Memory B cell (primary cell): ENCODE data around the gene PCK2.
"Not testable (repeated sequence)": the region's sequence is repeated elsewhere in the genome, so short reads cannot be mapped to it uniquely, and the experiment has no call there.

Experiments
- ATAC-seq: fragments of 150-1000 bp; cut with Tn5 transposase; 2 replicates; pipeline ENCODE4 v1.10.0; 2021; ENCODE audit warnings: low read depth, mild to moderate bottlenecking, moderate library complexity
- DNase-seq, 2 donors: peaks; one replicate each; pipeline ENCODE4 v3.0.0; 2022; ENCODE audit warnings: low spot score in 2 of 2
- H3K27ac Mint-ChIP-seq: one replicate; pipeline ENCODE4 v1.8.0; 2022; ENCODE audit warnings: mild to moderate bottlenecking, moderate library complexity, mixed read lengths
- H3K27me3 Mint-ChIP-seq: one replicate; pipeline ENCODE4 v1.8.0; 2022; ENCODE audit warnings: mixed read lengths
- H3K36me3 Mint-ChIP-seq: one replicate; pipeline ENCODE4 v1.8.0; 2022; ENCODE audit warnings: mild to moderate bottlenecking, mixed read lengths
- H3K4me1 Mint-ChIP-seq: one replicate; pipeline ENCODE4 v1.8.0; 2022; ENCODE audit warnings: mixed read lengths
- H3K4me3 Mint-ChIP-seq: one replicate; pipeline ENCODE4 v1.8.0; 2022; ENCODE audit warnings: mild to moderate bottlenecking, moderate library complexity, mixed read lengths
- H3K9me3 Mint-ChIP-seq: one replicate; pipeline ENCODE4 v1.8.0; 2022; ENCODE audit warnings: mixed read lengths

PCK2 gene

DNA sequence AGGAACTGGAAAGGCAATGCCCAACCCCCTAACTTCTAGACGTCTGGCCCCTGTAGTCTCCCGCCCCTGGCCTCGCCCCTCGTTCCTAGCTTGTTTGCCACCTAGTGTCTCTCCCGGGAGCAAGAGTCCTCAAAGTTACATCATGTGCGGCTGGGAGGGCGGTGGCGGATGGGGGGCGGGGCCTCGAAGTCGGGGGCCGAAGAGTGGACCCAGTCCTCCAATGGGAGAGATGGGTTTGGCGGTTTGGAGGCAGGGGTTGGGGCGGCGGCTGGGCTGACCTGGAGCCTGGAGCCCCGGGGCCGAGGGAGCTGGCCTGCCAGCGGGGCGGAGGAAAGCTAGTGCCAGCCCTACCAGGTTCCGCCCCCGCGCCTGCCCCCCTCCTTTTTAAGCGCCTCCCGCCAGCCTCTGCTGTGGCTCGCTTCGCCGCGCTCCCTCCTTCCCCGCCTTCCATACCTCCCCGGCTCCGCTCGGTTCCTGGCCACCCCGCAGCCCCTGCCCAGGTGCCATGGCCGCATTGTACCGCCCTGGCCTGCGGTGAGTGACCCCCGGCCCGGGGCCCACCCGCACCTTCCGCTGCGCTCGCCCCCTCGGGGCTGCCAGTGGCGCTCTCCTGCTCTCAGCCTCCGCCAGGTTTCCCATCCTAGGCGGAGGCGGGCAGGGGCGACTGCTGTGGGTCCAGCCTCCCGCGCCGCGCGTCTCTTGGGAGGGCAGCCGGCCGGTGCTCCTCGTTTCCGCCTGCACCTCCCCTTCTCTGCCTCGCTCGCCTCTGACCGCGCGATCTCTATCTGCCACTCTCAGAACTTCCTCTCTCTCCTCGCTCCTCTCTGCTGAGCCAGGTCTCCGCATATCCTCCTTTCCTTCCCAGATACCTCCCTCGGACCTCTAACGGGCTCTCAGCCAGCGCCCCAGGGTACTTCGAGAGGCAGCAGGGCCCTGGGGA lies at the start of gene PCK2:
TSS of gene PCK2 (plus strand) at position 411 of the 940 bp plus-strand sequence. CDS start at position 506, 95 bp downstream.
- peak; percentile 70 for ATAC-seq

GRCh38 chr14:24049002-24049401 lies 45.1 kb upstream of the PCK2 start:
- H3K4me3 Mint-ChIP-seq, H3K27ac Mint-ChIP-seq, H3K9me3 Mint-ChIP-seq, DNase-seq, H3K36me3 Mint-ChIP-seq, H3K27me3 Mint-ChIP-seq: not testable (repeated sequence)
- peak; percentile 52 for ATAC-seq
- peaks cover 39% of the 10 kb centered on the region for H3K4me1 Mint-ChIP-seq

More for the DNA sequence above, at the start of gene PCK2:
- H3K27ac Mint-ChIP-seq: peak within 1 kb of the TSS; percentile 94
- H3K9me3 Mint-ChIP-seq: no peaks in the 10 kb centered on the region
- peaks cover 32% of the 10 kb centered on the region for H3K4me1 Mint-ChIP-seq
- H3K4me3 Mint-ChIP-seq: peak within 1 kb of the TSS; percentile 94
- H3K27me3 Mint-ChIP-seq: no peaks in the 10 kb centered on the region
- peak; percentile 53 to 68 for DNase-seq
- H3K36me3 Mint-ChIP-seq: peaks cover 7% of the 10 kb centered on the region

GRCh38 chr14:24050753-24051152 lies 43.4 kb upstream of the PCK2 start:
- Mint-ChIP-seq H3K27ac (peak overlapping the region; percentile 9), H3K4me3 (peak overlapping the region; percentile 83), H3K4me1 (peaks cover 39% of the 10 kb centered on the region)
- not testable (repeated sequence) for H3K36me3 Mint-ChIP-seq, DNase-seq, H3K9me3 Mint-ChIP-seq, ATAC-seq, H3K27me3 Mint-ChIP-seq

- no peak for DNase-seq
- Mint-ChIP-seq H3K27me3 (no peaks in the 10 kb centered on the region), H3K36me3 (peaks cover 1% of the 10 kb centered on the region), H3K27ac (peak overlapping the region; percentile 9), H3K4me3 (peak overlapping the region; percentile 83), H3K4me1 (peaks cover 39% of the 10 kb centered on the region), H3K9me3 (no peaks in the 10 kb centered on the region)
- peak; percentile 23 for ATAC-seq
Observed at GRCh38 chr14:24051176-24051788, 42.8 kb upstream of the PCK2 start.

DNA sequence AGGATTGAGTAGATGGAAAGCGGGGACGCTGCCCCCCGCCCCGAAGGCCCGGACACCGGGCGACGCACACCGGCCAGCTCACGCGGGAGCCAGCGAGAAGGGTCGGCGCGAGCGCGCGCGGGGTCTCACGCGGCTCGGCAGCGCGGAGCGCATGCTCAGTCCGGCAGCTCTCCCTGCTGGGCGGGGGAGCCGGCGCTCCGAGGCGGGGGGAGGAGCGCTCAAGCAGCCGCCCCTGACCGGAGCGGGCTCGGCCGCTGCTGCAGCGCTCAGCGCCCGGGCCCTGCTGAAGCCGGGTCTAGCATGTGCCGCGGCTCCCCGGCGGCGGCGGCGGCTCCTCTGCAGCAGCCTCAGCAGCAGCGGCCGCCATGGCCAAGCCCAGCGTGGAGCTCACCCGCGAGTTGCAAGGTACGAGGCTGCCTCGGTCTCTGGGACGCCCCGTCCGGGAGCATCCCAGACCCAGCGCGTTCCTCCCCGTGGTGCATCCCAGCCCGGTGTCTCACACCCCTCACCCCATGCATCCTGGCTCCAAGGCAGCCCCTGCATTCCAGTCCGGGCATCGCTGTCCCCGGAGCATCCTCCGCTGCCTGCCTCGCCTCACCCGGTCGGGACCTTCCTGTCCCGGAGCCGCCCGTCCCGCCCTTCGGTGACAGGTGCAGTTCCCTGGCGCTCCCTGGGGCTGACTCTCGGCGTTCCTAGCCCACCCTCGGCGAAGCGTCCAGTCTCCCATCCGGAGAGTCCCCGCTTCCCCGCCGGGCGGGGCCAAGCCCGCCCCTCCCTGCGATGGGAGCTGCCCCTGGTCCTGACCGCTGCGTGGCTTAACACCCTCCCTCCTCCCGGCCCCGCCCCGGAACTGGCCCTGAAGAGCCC lies 42.1 kb upstream of the PCK2 start, which contains the start of gene CARMIL3:
TSS of gene CARMIL3 (plus strand) at position 221 of the 867 bp plus-strand sequence. CDS start at position 366, 145 bp downstream.
- no peaks in the 10 kb centered on the region for H3K9me3 Mint-ChIP-seq
- peak within 1 kb of the TSS; percentile 83 for H3K4me3 Mint-ChIP-seq
- H3K4me1 Mint-ChIP-seq: peaks cover 39% of the 10 kb centered on the region
- H3K27me3 Mint-ChIP-seq: no peaks in the 10 kb centered on the region
- peak; percentile 80 for ATAC-seq
- peak; percentile 36 to 51 for DNase-seq
- H3K27ac Mint-ChIP-seq: peak within 1 kb of the TSS; percentile 9
- peaks cover 4% of the 10 kb centered on the region for H3K36me3 Mint-ChIP-seq

DNA sequence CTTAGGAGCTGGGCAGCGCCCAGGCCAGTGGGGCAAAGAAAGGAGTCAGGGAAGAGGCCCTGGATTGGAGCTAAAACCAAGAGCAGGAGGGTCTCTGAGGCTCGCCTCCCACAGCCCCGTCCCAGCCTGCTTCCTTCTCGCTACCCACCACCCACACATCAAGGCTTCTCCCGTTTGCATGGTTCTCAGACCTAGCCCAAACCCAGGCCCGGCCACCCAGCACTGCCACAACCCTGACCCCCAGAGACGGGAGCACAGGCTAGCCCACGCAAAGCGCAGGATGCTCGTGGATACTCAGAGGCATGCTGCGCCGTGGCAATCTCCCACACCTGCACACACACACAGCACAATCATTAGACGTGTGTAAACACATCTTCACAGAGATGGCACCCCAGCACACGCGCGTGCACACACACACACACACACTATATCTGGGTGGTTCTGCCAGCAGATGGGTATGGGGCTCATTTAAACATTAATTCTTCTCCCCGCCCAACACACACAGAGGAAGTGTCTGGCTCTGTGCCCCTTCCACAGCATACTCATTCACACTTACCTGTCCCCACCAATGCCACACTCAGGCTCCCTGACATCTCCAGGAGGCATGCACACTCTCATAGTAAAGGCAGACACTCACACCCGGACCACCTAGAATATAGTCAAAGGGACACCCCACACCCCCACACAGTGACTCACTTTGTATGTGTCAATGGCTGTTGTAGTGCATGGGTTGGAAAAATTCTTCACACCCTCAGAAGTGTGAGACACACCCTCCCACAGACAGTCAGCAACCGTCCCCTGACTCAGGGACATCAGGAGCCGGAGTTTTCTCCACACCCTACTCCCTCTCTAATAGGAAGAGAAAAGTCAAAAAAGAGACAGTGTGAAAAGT lies 41.2 kb upstream of the PCK2 start:
- DNase-seq: no peak
- H3K4me1 Mint-ChIP-seq: peaks cover 39% of the 10 kb centered on the region
- no peak for ATAC-seq
- no peaks in the 10 kb centered on the region for H3K9me3 Mint-ChIP-seq
- H3K4me3 Mint-ChIP-seq: peak overlapping the region; percentile 83
- peaks cover 4% of the 10 kb centered on the region for H3K36me3 Mint-ChIP-seq
- no peaks in the 10 kb centered on the region for H3K27me3 Mint-ChIP-seq
- H3K27ac Mint-ChIP-seq: no peak overlapping the region

GRCh38 chr14:24053548-24054323 lies 40.4 kb upstream of the PCK2 start:
- ATAC-seq (no peak), DNase-seq (no peak)
- H3K4me3 Mint-ChIP-seq: peak overlapping the region; percentile 83
- no peaks in the 10 kb centered on the region for H3K27me3 Mint-ChIP-seq
- peaks cover 4% of the 10 kb centered on the region for H3K36me3 Mint-ChIP-seq
- H3K27ac Mint-ChIP-seq: no peak overlapping the region
- peaks cover 34% of the 10 kb centered on the region for H3K4me1 Mint-ChIP-seq
- no peaks in the 10 kb centered on the region for H3K9me3 Mint-ChIP-seq

GRCh38 chr14:24054324-24054641 lies 39.8 kb upstream of the PCK2 start:
- H3K9me3 Mint-ChIP-seq: no peaks in the 10 kb centered on the region
- H3K4me3 Mint-ChIP-seq: no peak overlapping the region
- peaks cover 4% of the 10 kb centered on the region for H3K36me3 Mint-ChIP-seq
- ATAC-seq (no peak), DNase-seq (no peak)
- H3K27ac Mint-ChIP-seq: no peak overlapping the region
- no peaks in the 10 kb centered on the region for H3K27me3 Mint-ChIP-seq
- peaks cover 30% of the 10 kb centered on the region for H3K4me1 Mint-ChIP-seq

GRCh38 chr14:24054646-24055045 lies 39.5 kb upstream of the PCK2 start:
- no peak for DNase-seq
- Mint-ChIP-seq H3K4me1 (peaks cover 27% of the 10 kb centered on the region), H3K4me3 (no peak overlapping the region), H3K9me3 (no peaks in the 10 kb centered on the region), H3K27ac (no peak overlapping the region), H3K27me3 (no peaks in the 10 kb centered on the region), H3K36me3 (peaks cover 4% of the 10 kb centered on the region)
- no peak for ATAC-seq

DNA sequence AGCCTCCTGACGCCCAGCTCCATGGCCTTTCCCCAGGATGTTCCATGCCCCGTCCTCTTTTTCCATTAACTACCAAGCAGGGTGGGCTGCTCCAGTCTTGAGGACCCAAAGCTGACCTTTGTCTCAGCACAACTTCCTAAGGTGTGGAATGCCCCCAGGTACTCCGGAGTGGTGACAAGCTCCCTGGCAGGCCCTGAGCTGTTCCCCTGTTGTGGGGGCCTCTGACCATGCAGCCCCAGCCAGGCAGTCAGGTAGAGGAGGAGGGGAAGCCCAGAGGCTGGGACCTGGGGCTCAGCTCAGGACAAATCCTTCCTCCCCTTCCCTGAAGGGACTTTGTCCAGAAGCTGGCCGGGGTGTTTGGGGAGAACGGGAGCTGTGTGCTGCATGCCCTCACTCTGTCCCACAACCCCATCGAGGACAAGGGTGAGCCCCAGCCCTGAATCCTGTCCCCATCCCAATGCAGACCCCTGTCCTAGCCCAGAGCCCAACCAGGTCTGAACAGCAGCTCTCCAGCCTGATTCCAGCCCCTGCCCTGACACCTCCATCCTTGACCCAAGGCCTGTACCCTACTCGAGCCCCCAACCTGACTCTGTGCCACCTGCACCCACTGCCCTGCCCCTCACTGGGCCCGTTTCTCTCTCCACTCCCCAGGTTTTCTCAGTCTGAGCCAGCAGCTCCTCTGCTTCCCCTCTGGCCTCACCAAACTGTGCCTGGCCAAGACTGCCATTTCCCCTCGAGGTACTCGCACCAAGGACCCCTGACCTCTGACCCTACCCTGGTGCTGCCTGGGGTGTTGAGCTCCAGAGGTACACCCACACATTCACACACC lies 37.9 kb upstream of the PCK2 start:
- DNase-seq (no peak), ATAC-seq (no peak)
- peaks cover 16% of the 10 kb centered on the region for H3K4me1 Mint-ChIP-seq
- no peaks in the 10 kb centered on the region for H3K9me3 Mint-ChIP-seq
- no peak overlapping the region for H3K4me3 Mint-ChIP-seq
- no peak overlapping the region for H3K27ac Mint-ChIP-seq
- H3K27me3 Mint-ChIP-seq: no peaks in the 10 kb centered on the region
- peaks cover 4% of the 10 kb centered on the region for H3K36me3 Mint-ChIP-seq

DNA sequence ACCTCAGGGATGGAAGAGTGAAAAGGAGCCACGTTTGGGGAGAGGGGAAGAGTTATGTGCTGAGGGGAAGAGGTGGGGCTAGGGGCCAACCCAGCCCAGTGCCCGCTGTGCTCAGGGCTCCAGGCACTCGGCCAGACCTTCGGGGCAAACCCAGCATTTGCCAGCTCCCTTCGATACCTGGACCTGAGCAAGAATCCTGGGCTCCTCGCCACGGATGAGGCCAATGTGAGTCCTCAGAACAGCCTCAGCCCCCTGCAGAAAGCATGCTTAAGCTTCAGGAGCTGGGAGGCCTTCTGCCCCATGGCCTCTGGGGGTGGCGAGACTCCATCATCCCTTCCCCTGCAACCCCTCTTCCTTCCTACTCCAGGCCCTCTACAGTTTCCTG lies 37.3 kb upstream of the PCK2 start:
- H3K4me1 Mint-ChIP-seq: peaks cover 14% of the 10 kb centered on the region
- no peaks in the 10 kb centered on the region for H3K9me3 Mint-ChIP-seq
- ATAC-seq (no peak), DNase-seq (no peak)
- no peaks in the 10 kb centered on the region for H3K27me3 Mint-ChIP-seq
- no peak overlapping the region for H3K27ac Mint-ChIP-seq
- no peak overlapping the region for H3K4me3 Mint-ChIP-seq
- peaks cover 4% of the 10 kb centered on the region for H3K36me3 Mint-ChIP-seq

DNA sequence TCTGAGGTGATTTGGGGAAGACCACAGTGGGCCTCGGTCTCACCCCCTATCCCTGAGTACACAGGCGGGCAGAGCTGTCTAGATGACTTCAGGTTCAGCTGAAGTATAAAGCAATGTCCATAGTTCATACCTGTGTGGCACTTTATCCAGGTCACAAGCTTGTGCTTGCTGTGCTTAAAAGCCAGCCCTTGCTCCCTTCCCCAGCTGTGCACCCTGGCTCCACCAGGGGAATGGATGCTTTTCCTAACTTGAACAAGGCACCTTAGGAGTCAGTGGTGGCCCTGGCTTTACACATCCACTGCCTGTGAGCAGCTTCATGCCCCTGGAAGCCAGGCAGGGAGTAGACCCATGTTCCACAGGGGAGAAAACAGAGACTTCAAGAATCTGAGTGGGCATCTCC lies 36.8 kb upstream of the PCK2 start:
- Mint-ChIP-seq H3K27ac (no peak overlapping the region), H3K4me3 (no peak overlapping the region), H3K27me3 (no peaks in the 10 kb centered on the region), H3K4me1 (peaks cover 14% of the 10 kb centered on the region), H3K9me3 (no peaks in the 10 kb centered on the region), H3K36me3 (peaks cover 4% of the 10 kb centered on the region)
- no peak for ATAC-seq
- DNase-seq: no peak
